Stimulated activated CD4-positive, alpha-beta T cell treated with anti-CD3 and anti-CD28 coated beads, Interleukin-2, amount 100 ng/mL, for 24 hours (primary cell): Measurements from ENCODE around the gene TBC1D14.
"Not testable (repeated sequence)": the region's sequence is repeated elsewhere in the genome, so short reads cannot be mapped to it uniquely, and the experiment has no call there.

ENCODE experiments used
- DNase-seq, 2 donors: peaks; one replicate each; pipeline ENCODE4 v3.0.0-alpha.2; 2020

TBC1D14 gene

GRCh38 chr4:6910960-6911874 is 1.6 kb downstream of the TBC1D14 start:
- no peak for DNase-seq

GRCh38 chr4:6911917-6912316 is 2.3 kb downstream of the TBC1D14 start:
- not testable (repeated sequence) for DNase-seq

GRCh38 chr4:6912441-6912840 is 2.8 kb downstream of the TBC1D14 start:
- DNase-seq: no peak

- DNase-seq: no peak
These were observed 3.8 kb downstream of the TBC1D14 start for GRCh38 chr4:6913350-6913905.

GRCh38 chr4:6914448-6914847 is 4.8 kb downstream of the TBC1D14 start:
- DNase-seq: no peak

- no peak for DNase-seq
These were observed 5.7 kb downstream of the TBC1D14 start for GRCh38 chr4:6915041-6916005.

- no peak for DNase-seq
These were observed 6.5 kb downstream of the TBC1D14 start for GRCh38 chr4:6916069-6916586.

- DNase-seq: peak; percentile 64
These were observed 7.2 kb downstream of the TBC1D14 start for GRCh38 chr4:6916587-6917460.

GRCh38 chr4:6917461-6918271 is 8.0 kb downstream of the TBC1D14 start:
- peak; percentile 46 for DNase-seq

- no peak for DNase-seq
These were observed 8.7 kb downstream of the TBC1D14 start for GRCh38 chr4:6918338-6918737.

GRCh38 chr4:6920171-6920570 is 10.5 kb downstream of the TBC1D14 start:
- DNase-seq: no peak

GRCh38 chr4:6923507-6923906 is 13.9 kb downstream of the TBC1D14 start:
- DNase-seq: no peak

GRCh38 chr4:6924361-6924779 is 14.7 kb downstream of the TBC1D14 start:
- DNase-seq: no peak

GRCh38 chr4:6925357-6925836 is 15.8 kb downstream of the TBC1D14 start:
- no peak for DNase-seq

GRCh38 chr4:6926081-6926480 is 16.5 kb downstream of the TBC1D14 start:
- DNase-seq: no peak

- DNase-seq: peak; percentile 57 to 61
These were observed 17.3 kb downstream of the TBC1D14 start for GRCh38 chr4:6926681-6927478.

GRCh38 chr4:6928081-6928480 is 18.5 kb downstream of the TBC1D14 start:
- no peak for DNase-seq

GRCh38 chr4:6929339-6929811 is 19.7 kb downstream of the TBC1D14 start:
- no peak for DNase-seq

GRCh38 chr4:6929812-6930464 is 20.3 kb downstream of the TBC1D14 start:
- DNase-seq: no peak
